GM23338 (cell line): ENCODE data around the gene CHST14. TPM values are rescaled to one million over a fixed set of nuclear protein-coding genes. Genes with fewer than 3 reads are reported as not detected.

Source experiments
- CREB1 ChIP-seq: fragments of 250-450 bp; sonication (Bioruptor Pico); IDR thresholded peaks from 2 replicates; pipeline ENCODE4 v1.5.0; 2020; ENCODE audit warnings: low read depth, mild to moderate bottlenecking, moderate library complexity
- EZH2 ChIP-seq: fragments of 200-600 bp; sonication (generic); IDR thresholded peaks from one replicate; pipeline ENCODE4 v1.8.0; 2017; ENCODE audit warnings: antibody characterized with exemption, mild to moderate bottlenecking, low read depth; ENCODE audit not compliant: unreplicated experiment
- JUNB ChIP-seq: IDR thresholded peaks from one replicate; pipeline ENCODE4 v1.6.1; 2016; ENCODE audit warnings: antibody characterized with exemption; ENCODE audit not compliant: unreplicated experiment
- ZNF114 ChIP-seq: fragments of 250-450 bp; sonication (Bioruptor Pico); IDR thresholded peaks from 2 replicates; pipeline ENCODE4 v1.5.0; 2020; ENCODE audit warnings: mild to moderate bottlenecking, moderate library complexity
- ZNF462 ChIP-seq: fragments of 250-450 bp; sonication (Bioruptor Pico); IDR thresholded peaks from 2 replicates; pipeline ENCODE4 v1.5.0; 2020; ENCODE audit warnings: mild to moderate bottlenecking, moderate library complexity
- polyA plus RNA-seq: library from polyadenylated mRNA; unstranded; fragments of >200 nt; fragmentation: Nextera tagmentation; extraction: Ambion mirVana; gene quantifications from 2 replicates; pipeline ENCODE4 v1.2.1, GENCODE V29; 2016
- total RNA-seq: library from RNA; depleted of rRNA; stranded (reverse); fragments of >200 nt; shearing (Covaris generic); gene quantifications from 2 replicates; pipeline ENCODE4 v1.2.3, GENCODE V29; 2014
- TF ChIP-seq, protein P1 (sequence below): IDR thresholded peaks from one replicate; pipeline ENCODE4 v1.6.1; 2018; ENCODE audit warnings: antibody characterized with exemption; ENCODE audit not compliant: unreplicated experiment
- TF ChIP-seq, protein P2 (sequence below): IDR thresholded peaks from 2 replicates; pipeline ENCODE4 v1.6.1; 2016; ENCODE audit warnings: antibody characterized with exemption

The CHST14 gene
- total and polyA plus RNA-seq, 2 experiments from 2014 or later = 8.4 to 15.6 TPM

- TF ChIP-seq ZNF462 (no peak), JUNB (no peak), ZNF114 (no peak), CREB1 (CRISPR knock-in tag) (no peak), EZH2 (no peak)
- TF ChIP-seq, protein P1, sequence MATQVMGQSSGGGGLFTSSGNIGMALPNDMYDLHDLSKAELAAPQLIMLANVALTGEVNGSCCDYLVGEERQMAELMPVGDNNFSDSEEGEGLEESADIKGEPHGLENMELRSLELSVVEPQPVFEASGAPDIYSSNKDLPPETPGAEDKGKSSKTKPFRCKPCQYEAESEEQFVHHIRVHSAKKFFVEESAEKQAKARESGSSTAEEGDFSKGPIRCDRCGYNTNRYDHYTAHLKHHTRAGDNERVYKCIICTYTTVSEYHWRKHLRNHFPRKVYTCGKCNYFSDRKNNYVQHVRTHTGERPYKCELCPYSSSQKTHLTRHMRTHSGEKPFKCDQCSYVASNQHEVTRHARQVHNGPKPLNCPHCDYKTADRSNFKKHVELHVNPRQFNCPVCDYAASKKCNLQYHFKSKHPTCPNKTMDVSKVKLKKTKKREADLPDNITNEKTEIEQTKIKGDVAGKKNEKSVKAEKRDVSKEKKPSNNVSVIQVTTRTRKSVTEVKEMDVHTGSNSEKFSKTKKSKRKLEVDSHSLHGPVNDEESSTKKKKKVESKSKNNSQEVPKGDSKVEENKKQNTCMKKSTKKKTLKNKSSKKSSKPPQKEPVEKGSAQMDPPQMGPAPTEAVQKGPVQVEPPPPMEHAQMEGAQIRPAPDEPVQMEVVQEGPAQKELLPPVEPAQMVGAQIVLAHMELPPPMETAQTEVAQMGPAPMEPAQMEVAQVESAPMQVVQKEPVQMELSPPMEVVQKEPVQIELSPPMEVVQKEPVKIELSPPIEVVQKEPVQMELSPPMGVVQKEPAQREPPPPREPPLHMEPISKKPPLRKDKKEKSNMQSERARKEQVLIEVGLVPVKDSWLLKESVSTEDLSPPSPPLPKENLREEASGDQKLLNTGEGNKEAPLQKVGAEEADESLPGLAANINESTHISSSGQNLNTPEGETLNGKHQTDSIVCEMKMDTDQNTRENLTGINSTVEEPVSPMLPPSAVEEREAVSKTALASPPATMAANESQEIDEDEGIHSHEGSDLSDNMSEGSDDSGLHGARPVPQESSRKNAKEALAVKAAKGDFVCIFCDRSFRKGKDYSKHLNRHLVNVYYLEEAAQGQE = no peak
- TF ChIP-seq, protein P2, sequence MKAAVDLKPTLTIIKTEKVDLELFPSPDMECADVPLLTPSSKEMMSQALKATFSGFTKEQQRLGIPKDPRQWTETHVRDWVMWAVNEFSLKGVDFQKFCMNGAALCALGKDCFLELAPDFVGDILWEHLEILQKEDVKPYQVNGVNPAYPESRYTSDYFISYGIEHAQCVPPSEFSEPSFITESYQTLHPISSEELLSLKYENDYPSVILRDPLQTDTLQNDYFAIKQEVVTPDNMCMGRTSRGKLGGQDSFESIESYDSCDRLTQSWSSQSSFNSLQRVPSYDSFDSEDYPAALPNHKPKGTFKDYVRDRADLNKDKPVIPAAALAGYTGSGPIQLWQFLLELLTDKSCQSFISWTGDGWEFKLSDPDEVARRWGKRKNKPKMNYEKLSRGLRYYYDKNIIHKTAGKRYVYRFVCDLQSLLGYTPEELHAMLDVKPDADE = no peak
Measured at GRCh38 chr15:40429068-40429710, 41.6 kb upstream of the CHST14 start (continued).
